Subcutaneous preadipocyte (primary cell): ENCODE results near the gene KLK3. TPM values are rescaled to one million over a fixed set of nuclear protein-coding genes. Genes with fewer than 3 reads are reported as not detected.

ENCODE experiments used
- total RNA-seq: library from RNA; depleted of rRNA; stranded (reverse); fragments of >200 nt; gene quantifications from 2 replicates; pipeline ENCODE4 v1.2.3, GENCODE V29; 2012

The KLK3 gene
- total RNA-seq = not detected in 2 replicates

GRCh38 chr19:50854636-50855410, at the start of gene KLK3:
KLK3 (plus strand) TSS chr19:50854915; CDS start chr19:50854956, 41 bp downstream.

GRCh38 chr19:50823389-50824042, 31.2 kb upstream of the KLK3 start, which contains the start of gene KLK1:
KLK1 (minus strand) TSS chr19:50823787; CDS start chr19:50823748, 39 bp downstream.

GRCh38 chr19:50833117-50833801, 21.5 kb upstream of the KLK3 start, which contains the start of gene KLK15:
KLK15 (minus strand) TSS chr19:50833574; CDS start chr19:50831492, 2,082 bp downstream.

GRCh38 chr19:50873056-50873455, 18.3 kb downstream of the KLK3 start, which contains the start of gene KLK2:
KLK2 (plus strand) TSS chr19:50873439; CDS start chr19:50873474, 35 bp downstream.

Other genes starting within 250 kb of the KLK3 start
- gene SYT3, start 215.0 kb upstream of the KLK3 start, total RNA-seq = not detected in 2 replicates
- not detected in 2 replicates for gene C19orf81, start 205.5 kb upstream of the KLK3 start, total RNA-seq
- 0.73 and 1.2 TPM in 2 replicates for gene SHANK1, start 135.1 kb upstream of the KLK3 start, total RNA-seq
- 18.4 and 23.9 TPM in 2 replicates for gene CLEC11A, start 131.6 kb upstream of the KLK3 start, total RNA-seq
- not detected in 2 replicates for gene GPR32, start 84.5 kb upstream of the KLK3 start, total RNA-seq
- gene ACP4, start 64.5 kb upstream of the KLK3 start, total RNA-seq = not detected in 2 replicates
- gene KLK1, start 31.1 kb upstream of the KLK3 start, total RNA-seq = 0.37 TPM in 1 of 2 replicates, not detected in the other
- not detected in 2 replicates for gene KLK15, start 21.3 kb upstream of the KLK3 start, total RNA-seq
- gene KLK2, start 18.5 kb downstream of the KLK3 start, total RNA-seq = 0.37 TPM in 1 of 2 replicates, not detected in the other
- not detected in 2 replicates for gene KLK4, start 56.5 kb downstream of the KLK3 start, total RNA-seq
- not detected in 2 replicates for gene KLK5, start 98.1 kb downstream of the KLK3 start, total RNA-seq
- gene KLK6, start 114.7 kb downstream of the KLK3 start, total RNA-seq = not detected in 2 replicates
- not detected in 2 replicates for gene KLK7, start 129.0 kb downstream of the KLK3 start, total RNA-seq
- gene KLK8, start 146.7 kb downstream of the KLK3 start, total RNA-seq = not detected in 2 replicates
- gene KLK10, start 164.8 kb downstream of the KLK3 start, total RNA-seq = not detected in 2 replicates
- not detected in 2 replicates for gene KLK11, start 171.7 kb downstream of the KLK3 start, total RNA-seq
- gene KLK12, start 180.1 kb downstream of the KLK3 start, total RNA-seq = not detected in 2 replicates
- not detected in 2 replicates for gene KLK13, start 210.2 kb downstream of the KLK3 start, total RNA-seq
- not detected in 2 replicates for gene KLK14, start 228.0 kb downstream of the KLK3 start, total RNA-seq